Calu3 (cell line): Measurements from ENCODE around the gene STX7. TPM values are rescaled to one million over a fixed set of nuclear protein-coding genes. Genes with fewer than 3 reads are reported as not detected.

Experiments
- BruUV-seq: library from RNA; stranded (reverse); fragments of 400-500 nt; replicated peaks from 2 replicates; lab custom pipeline; 2021; lab: Mats Ljungman, UMichigan
- CTCF ChIA-PET: fragments of 300-600 bp; sonication (Branson Sonifier 250); formaldehyde crosslinking; loops from one replicate; lab custom pipeline; 2022; ENCODE audit warnings: antibody characterized with exemption; lab: Charles Lee
- DNase-seq: peaks from one replicate; pipeline ENCODE4 v3.0.0; 2022
- H3K27ac Mint-ChIP-seq: one replicate; pipeline ENCODE4 v1.8.0; 2022; ENCODE audit warnings: mixed read lengths; ENCODE audit not compliant: unreplicated experiment
- H3K27me3 Mint-ChIP-seq: one replicate; pipeline ENCODE4 v1.8.0; 2022; ENCODE audit warnings: mixed read lengths; ENCODE audit not compliant: unreplicated experiment
- H3K36me3 Mint-ChIP-seq: one replicate; pipeline ENCODE4 v1.8.0; 2022; ENCODE audit warnings: mild to moderate bottlenecking, moderate library complexity, mixed read lengths; ENCODE audit not compliant: insufficient read depth, unreplicated experiment
- H3K4me1 Mint-ChIP-seq: one replicate; pipeline ENCODE4 v1.8.0; 2022; ENCODE audit warnings: mild to moderate bottlenecking, low read depth, mixed read lengths; ENCODE audit not compliant: unreplicated experiment
- H3K4me3 Mint-ChIP-seq: one replicate; pipeline ENCODE4 v1.8.0; 2022; ENCODE audit warnings: mild to moderate bottlenecking, low read depth, moderate library complexity, mixed read lengths; ENCODE audit not compliant: unreplicated experiment
- H3K9me3 Mint-ChIP-seq: one replicate; pipeline ENCODE4 v1.8.0; 2022; ENCODE audit warnings: low read depth, mixed read lengths; ENCODE audit not compliant: unreplicated experiment
- intact Hi-C: fragments of 100-400 bp; cut with micrococcal nuclease; formaldehyde crosslinking; loops from one replicate; pipeline ENCODE4 v1.10.0; 2022; ENCODE audit not compliant: unreplicated experiment
- total RNA-seq: library from RNA; stranded (reverse); gene quantifications from 2 replicates; pipeline ENCODE4 v1.2.3, GENCODE V29; 2022
- TF ChIP-seq, protein P1 (sequence below): fragments of 200-600 bp; IDR thresholded peaks from one replicate; pipeline ENCODE4 v1.8.0; 2022; ENCODE audit warnings: antibody characterized with exemption; ENCODE audit not compliant: unreplicated experiment

The STX7 gene
- total RNA-seq, 1 experiment from 2014 or later, result 66.8 TPM

DNA sequence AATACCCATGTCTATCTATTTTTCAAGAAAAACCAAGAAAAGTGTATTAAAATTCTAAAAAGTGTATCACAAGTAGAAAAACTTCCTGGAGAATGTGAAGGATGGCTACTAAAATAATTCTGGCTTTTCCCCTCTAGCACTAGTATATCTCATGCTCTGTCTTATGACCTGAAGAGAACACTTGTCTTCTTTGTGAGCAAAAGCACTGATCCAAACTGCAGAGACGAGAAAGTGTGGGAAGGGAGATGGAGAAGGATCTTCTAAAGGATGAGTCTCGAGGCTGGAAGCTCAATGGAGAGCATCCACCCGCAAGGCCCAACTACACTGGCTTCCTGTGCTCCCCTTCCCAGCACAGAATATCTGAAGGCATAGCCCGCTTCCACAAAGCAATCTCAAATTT, 23.5 kb downstream of the STX7 start:
- intact Hi-C loops, result loop anchor here (10.0 kb wide), 1 partner anchor 95 kb away; no protein-coding TSS in a partner anchor
- DNase-seq, result no peak
- no peak overlapping the region for H3K27ac Mint-ChIP-seq
- H3K27me3 Mint-ChIP-seq, result no peaks in the 10 kb centered on the region
- no peak overlapping the region for H3K4me3 Mint-ChIP-seq
- TF ChIP-seq, protein P1, sequence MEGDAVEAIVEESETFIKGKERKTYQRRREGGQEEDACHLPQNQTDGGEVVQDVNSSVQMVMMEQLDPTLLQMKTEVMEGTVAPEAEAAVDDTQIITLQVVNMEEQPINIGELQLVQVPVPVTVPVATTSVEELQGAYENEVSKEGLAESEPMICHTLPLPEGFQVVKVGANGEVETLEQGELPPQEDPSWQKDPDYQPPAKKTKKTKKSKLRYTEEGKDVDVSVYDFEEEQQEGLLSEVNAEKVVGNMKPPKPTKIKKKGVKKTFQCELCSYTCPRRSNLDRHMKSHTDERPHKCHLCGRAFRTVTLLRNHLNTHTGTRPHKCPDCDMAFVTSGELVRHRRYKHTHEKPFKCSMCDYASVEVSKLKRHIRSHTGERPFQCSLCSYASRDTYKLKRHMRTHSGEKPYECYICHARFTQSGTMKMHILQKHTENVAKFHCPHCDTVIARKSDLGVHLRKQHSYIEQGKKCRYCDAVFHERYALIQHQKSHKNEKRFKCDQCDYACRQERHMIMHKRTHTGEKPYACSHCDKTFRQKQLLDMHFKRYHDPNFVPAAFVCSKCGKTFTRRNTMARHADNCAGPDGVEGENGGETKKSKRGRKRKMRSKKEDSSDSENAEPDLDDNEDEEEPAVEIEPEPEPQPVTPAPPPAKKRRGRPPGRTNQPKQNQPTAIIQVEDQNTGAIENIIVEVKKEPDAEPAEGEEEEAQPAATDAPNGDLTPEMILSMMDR, result no peak
- no peaks in the 10 kb centered on the region for H3K36me3 Mint-ChIP-seq
- CTCF ChIA-PET, result no interaction called here
- BruUV-seq, result no TSS peak
- peaks cover 2% of the 10 kb centered on the region for H3K4me1 Mint-ChIP-seq
- peaks cover 1% of the 10 kb centered on the region for H3K9me3 Mint-ChIP-seq

DNA sequence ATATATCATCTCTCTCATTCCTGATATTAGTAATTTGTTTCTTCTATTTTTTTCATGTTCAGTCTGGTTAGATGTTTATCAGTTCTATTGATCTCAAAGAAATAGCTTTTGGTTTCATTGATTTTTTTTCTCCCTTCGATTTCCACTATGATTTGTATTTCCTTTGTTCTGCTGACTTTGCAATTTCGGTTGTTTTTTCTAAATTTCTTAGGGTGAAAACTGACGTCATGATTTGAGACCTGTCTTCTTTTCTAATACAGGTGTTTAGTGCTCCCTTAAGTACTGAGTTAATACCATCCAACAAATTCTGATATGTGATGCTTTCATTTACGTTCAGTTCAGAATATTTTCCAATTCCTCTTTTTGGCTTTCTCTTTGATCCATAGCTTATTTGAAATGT, 25.2 kb downstream of the STX7 start:
- Mint-ChIP-seq H3K4me3 (no peak overlapping the region), H3K27ac (no peak overlapping the region), H3K27me3 (no peaks in the 10 kb centered on the region), H3K36me3 (no peaks in the 10 kb centered on the region), H3K4me1 (no peaks in the 10 kb centered on the region), H3K9me3 (no peaks in the 10 kb centered on the region)
- intact Hi-C loops, result loop anchor here (10.0 kb wide), 1 partner anchor 93 kb away; no protein-coding TSS in a partner anchor
- no peak for DNase-seq
- no TSS peak for BruUV-seq
- CTCF ChIA-PET, result no interaction called here
- TF ChIP-seq, protein P1, result no peak

DNA sequence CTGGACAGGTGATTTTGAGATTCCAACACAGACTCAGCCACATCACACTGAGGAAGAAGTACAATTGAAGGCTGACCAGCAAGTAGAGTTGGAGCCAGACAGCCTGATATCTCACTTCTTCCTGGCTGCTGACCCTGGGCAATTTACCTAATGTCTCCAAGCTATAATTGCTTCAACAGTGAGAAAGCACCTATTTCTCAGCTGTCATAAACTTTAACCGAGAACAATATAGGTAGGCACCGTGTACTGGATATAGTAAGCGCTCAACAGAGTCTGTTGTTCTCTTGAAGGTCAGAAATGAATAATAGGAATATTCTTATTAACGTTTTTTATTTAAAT, 28.3 kb downstream of the STX7 start:
- H3K36me3 Mint-ChIP-seq, result no peaks in the 10 kb centered on the region
- TF ChIP-seq, protein P1, result no peak
- no peaks in the 10 kb centered on the region for H3K27me3 Mint-ChIP-seq
- H3K4me3 Mint-ChIP-seq, result no peak overlapping the region
- H3K9me3 Mint-ChIP-seq, result no peaks in the 10 kb centered on the region
- DNase-seq, result no peak
- CTCF ChIA-PET, result interaction anchor here (0.5 to 2.3 kb wide), 11 partner anchors 12 to 560 kb away, joined by 3 to 17 read pairs (median 3); partner anchors contain the start of gene STX7
- no peak overlapping the region for H3K27ac Mint-ChIP-seq
- intact Hi-C loops, result loop anchor here (1.0 to 10.0 kb wide), 3 partner anchors 90 to 205 kb away; no protein-coding TSS in a partner anchor
- no peaks in the 10 kb centered on the region for H3K4me1 Mint-ChIP-seq
- BruUV-seq, result no TSS peak

DNA sequence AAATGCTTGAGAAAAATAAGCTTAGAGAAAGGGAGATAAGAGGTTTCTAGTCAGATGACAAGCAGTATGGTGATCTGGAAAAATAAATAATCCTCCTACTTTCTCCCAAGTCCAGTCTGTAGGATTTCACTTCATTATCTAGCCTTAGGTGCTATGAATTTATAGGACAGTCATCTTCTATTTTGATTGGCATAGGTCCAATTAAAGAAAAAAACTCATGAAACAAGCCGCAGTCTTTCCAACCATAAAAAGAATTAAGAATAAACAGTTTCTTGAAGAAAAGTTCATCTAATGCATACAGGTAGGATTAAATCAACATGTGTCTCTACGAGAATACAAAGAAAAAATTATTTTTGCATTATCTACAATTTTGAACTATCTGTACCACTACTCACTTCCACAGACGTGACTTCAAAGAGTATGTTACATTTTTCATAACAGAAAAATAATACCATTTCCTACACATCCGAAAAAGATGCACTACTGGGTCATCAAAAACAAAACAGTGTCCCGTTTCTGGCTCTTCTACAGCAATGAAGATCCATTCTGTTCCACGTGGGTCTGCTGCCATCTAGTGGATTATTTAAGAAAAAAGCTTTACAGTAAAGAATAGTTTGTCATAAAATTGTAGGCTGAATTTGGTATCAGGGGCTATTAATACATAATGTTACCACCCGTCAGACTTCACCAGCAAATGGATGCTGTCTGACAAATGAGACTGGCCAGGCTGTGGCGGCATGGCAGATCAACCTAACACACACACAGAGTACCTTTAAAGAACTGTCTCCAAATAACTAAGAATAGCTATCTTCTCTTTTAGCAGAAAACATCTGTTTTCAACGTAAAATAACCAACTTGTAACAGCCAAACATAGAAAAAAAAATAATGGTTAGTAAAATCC, 28.9 kb downstream of the STX7 start:
- Mint-ChIP-seq H3K36me3 (no peaks in the 10 kb centered on the region), H3K27me3 (no peaks in the 10 kb centered on the region), H3K4me1 (no peaks in the 10 kb centered on the region), H3K4me3 (no peak overlapping the region), H3K27ac (no peak overlapping the region), H3K9me3 (no peaks in the 10 kb centered on the region)
- peak; percentile 46 for DNase-seq
- TF ChIP-seq, protein P1, result peak; percentile 74
- CTCF ChIA-PET, result interaction anchor here (0.5 to 2.3 kb wide), 11 partner anchors 13 to 559 kb away, joined by 3 to 17 read pairs (median 3); partner anchors contain the start of gene STX7
- BruUV-seq, result no TSS peak
- intact Hi-C loops, result loop anchor here (1.0 to 10.0 kb wide), 3 partner anchors 89 to 205 kb away; no protein-coding TSS in a partner anchor
